GM19467 (cell line): Measurements from ENCODE around the gene PMEPA1.
A peak's percentile ranks its signal among the peaks of the same experiment; 100 is the strongest.

ENCODE experiments used
- ATAC-seq: cut with Tn5 transposase; IDR thresholded peaks from one replicate; pipeline ENCODE4 v1.9.1; 2021; ENCODE audit warnings: mild to moderate bottlenecking, moderate library complexity; ENCODE audit not compliant: unreplicated experiment

PMEPA1 gene

DNA sequence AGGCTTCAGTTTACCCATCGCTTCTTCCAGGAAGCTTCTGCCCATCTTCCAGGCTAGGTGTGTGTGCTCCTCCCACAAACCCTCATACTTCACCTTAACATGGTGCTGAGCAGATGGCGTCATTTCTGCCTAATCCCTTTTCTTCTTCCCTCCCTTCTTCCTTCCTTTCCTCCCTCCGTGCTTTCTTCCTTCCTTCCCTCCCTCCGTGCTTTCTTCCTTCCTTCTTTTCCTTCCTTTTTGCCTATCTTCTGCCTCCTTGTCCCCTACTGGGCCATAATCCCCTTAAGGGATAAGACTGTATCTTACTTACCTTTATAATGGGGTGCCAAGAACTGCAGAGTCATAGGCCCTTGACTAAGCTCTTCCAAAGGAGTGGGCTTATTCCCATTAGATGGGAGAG, 27.5 kb upstream of the PMEPA1 start:
- ATAC-seq, result no peak

- no peak for ATAC-seq
Observed at GRCh38 chr20:57736738-57737347, 27.0 kb upstream of the PMEPA1 start.

DNA sequence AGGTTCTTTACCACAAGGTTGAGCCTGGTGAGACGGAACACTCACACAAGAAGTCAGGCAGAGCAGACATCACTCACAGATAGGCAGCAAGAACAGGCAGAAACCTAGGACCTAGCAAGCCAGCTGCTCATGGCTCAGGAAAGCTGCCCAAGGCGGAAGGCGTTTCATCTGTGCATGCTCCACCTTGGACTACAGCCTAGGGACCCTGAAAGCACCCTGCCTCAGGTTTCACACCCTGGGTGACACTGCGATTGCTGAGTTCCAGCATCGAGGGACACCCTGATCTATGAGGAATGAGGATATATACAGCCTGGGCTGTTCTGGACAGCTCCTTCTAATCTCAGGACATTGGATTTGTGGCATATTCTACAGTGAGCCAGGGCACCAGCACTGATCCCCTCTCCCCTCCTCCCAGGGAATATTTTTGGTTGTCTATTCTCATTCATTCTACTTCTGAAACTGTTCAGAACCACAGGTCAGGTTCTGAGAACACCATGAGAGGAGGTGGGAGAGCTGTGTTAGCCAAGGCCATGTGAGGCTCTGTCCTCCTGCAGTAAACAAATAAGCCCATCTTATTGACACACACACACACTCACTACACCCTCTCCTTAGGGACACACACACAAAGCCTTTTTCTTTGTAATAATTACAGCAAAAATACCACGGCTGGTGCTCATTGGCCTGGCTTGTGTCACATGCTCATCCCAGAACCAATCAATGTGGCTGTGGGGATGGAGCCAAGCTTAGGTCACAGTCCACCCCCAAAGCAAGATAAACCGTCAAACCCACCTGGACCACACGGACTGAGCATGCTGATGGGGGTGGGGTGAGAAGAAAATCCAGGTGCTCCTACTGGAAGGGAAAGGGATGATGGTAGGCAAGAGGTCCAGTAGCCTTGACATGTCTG, 26.3 kb upstream of the PMEPA1 start:
- ATAC-seq, result no peak

- ATAC-seq, result no peak
Observed at GRCh38 chr20:57734754-57735153, 24.9 kb upstream of the PMEPA1 start.

- ATAC-seq, result no peak
Observed at GRCh38 chr20:57732226-57732625, 22.4 kb upstream of the PMEPA1 start.

- ATAC-seq, result no peak
Observed at GRCh38 chr20:57728762-57729161, 18.9 kb upstream of the PMEPA1 start.

- no peak for ATAC-seq
Observed at GRCh38 chr20:57727863-57728262, 18.0 kb upstream of the PMEPA1 start.

GRCh38 chr20:57725636-57726035, 15.8 kb upstream of the PMEPA1 start:
- ATAC-seq, result no peak

DNA sequence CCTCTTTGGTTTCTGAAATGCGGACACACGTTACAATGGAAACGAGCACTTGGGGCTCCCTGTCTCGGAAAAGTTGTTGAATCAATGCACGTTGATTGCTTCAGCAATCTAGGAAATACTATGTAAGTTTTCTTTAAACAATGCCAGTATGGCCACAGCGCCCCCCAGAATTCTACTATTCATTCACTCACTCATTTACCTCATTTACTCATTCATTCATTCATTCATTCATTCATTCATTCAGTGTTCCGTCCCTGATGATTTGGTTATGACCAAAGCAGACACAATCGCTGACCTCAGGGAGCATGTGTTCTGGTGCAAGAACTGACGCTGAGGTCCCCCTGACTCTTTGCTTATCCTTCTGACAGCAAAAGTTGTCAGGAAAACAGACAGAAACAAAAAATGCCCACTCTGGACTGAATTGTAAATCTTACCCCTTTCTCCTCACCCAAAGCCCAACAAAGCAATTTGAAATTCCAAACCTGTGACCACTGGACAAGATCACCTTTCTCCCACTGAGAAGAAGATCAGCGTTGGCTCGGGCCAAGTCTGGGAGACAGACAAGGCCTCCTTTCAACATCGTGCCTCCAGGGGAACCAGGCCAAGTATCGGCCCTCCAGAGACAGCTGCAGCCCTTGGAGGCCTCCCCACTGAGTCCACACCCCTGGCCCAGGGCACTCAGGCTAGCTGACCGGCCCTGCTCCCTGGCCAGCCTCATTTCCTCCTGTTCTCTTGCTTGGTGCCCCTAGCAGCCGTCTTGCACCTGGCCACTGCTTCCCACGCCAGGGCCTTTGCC, 15.0 kb upstream of the PMEPA1 start:
- no peak for ATAC-seq

DNA sequence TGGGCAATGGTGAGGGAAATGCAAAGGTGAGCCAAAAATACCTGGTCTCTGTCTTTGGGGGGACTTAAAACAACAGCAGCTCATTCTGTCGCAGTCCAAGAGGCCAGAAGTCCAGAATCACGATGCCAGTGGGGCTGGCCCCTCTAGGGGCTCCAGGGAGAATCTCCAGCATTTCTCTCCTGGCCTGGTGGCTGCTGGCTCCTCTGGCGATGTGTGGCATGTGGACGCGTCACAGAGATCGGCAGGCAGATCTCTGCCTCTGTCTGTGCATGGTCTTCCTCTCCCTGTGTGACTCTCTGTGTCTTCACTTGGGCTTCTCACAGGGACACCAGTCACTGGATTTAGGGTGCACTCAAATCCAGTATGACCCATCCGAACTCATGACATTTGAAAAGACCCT, 14.0 kb upstream of the PMEPA1 start:
- ATAC-seq, result no peak

GRCh38 chr20:57719951-57720350, 10.1 kb upstream of the PMEPA1 start:
- ATAC-seq, result no peak

DNA sequence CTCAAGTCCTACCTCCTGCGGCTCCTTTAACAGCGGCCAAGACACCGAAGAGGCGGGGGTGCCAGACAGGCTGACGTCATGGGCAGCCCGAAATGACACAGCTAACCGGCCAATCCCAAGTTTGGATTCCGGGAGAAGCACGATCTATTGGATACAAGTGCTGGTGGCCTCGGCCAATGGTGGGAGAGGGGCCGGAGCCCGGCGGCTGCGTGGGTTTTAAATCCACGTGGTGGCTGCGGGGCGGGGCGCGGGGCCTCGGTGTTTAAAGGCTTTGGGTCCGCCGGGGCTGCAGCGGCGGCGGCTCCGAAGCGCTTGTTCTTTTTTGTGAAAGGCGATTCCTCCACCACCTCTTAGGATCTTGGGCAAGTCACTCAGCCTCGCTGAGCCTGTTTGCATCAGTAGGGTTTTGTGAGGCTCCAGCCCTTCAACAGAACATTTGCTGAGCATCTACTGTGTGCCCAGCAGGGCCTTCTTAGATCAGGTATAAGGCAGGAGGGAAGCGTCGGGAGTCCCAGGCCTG, 8.7 kb upstream of the PMEPA1 start:
- ATAC-seq, result peak; percentile 95

DNA sequence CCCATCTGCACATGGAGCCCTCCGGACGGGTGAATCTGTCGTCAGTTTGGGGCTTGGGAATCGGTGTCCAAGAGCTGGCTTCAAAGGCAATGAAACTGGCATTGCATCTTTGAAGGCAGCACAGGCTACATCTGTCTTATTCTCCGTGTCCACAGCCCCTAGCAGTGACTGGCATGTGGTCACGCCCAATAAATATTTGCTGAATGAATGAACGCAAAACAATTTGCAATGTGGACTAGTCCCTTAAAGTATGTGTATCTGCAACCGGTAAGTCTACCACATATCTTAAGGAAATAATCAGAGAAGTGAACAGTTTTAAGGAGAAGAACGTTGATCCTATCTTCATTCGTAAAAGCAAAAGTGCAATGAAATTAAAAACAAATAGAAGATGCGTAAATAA, 8.0 kb upstream of the PMEPA1 start:
- no peak for ATAC-seq

GRCh38 chr20:57716901-57717300, 7.1 kb upstream of the PMEPA1 start:
- no peak for ATAC-seq

GRCh38 chr20:57716202-57716601, 6.4 kb upstream of the PMEPA1 start:
- no peak for ATAC-seq

DNA sequence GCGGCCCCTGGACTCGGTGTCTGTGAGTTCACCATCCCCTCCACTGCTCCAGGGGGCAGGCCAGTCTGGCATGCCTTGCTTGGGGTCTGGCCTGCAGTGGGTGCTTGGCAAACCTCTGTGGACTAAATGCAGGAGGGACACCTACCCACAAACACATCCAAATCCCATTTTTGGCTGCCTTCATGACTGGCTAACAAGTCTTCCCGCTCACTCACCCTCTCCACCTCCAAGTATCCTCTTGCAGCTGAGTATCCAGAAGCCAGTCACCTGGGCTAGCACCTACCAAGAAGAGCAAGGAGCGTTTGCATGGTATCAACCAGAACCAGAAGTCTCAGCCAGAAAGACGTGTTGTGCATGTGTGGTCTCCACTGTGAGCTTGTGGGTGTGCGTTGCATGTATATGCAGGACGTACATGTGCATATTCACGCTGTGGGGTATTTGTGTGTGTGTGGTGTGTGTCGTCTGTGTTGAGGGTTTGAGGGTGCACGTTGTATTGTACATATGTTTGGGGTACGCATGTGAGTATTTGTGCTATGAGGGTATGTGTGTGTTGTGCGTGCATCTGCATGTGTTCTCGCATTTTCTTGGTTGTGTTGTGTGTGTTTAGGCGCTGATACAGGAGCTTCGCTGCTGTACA, 5.6 kb upstream of the PMEPA1 start:
- ATAC-seq, result no peak

DNA sequence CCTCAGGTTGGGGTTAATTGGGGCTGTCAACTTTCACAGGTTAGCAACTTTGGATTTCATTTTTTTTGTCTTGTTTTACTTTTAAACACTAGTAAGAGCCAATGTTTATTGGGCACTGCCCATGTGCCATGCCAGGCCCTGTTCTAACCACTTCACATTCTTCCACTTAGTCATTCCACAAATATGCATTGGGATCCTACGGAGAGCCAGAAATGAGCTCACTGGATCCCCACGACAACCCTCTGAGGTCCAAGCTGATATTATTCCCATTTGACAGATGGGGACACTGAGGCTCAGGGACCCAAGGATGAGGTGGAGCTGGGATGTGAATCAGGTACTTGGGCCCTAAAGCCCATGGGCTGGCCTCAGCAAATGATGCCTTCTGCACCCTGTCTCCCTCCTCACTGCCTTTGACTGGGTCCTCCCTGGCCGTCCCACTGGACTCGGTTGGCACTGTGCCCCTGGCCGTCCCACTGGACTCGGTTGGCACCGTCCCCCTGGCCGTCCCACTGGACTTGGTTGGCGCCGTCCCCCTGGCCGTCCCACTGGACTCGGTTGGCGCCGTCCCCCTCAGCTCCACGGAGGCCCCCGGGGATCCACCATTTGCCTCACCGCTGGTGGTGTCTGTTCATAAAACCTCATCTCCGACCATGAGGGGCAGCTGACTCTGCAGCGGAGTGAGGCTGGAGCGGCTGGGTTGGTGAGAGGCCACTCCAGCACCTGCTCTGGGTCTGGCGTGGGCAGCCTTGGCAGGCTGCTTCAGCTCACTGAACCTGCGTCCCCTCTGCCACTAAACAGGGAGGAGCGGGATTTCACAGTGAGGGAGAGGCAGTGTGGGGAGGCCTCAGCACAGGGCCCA, 4.8 kb upstream of the PMEPA1 start:
- ATAC-seq, result no peak

GRCh38 chr20:57713951-57714350, 4.1 kb upstream of the PMEPA1 start:
- ATAC-seq, result no peak

DNA sequence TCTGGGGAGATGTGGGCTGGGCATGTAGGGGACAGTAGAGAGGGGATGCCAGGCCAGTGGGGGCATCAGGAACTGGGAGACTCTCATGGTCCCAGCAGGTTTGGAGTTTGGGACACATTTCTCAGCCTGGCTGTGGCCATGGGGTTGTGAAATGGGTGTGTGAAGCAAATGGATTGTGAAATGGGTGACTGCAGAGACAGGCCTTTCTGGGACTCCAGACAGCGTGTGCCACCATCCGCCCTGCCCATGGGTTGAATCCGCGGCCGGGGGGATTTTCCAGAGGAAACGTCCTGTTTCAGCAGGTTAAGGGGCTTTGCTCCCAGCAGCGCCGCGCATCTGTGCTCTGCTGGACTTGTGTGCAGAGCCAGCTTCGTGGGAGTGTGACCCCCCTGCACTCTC, 3.7 kb upstream of the PMEPA1 start:
- no peak for ATAC-seq
